ENCODE data around the gene PYGM.

Gene PYGM

DNA sequence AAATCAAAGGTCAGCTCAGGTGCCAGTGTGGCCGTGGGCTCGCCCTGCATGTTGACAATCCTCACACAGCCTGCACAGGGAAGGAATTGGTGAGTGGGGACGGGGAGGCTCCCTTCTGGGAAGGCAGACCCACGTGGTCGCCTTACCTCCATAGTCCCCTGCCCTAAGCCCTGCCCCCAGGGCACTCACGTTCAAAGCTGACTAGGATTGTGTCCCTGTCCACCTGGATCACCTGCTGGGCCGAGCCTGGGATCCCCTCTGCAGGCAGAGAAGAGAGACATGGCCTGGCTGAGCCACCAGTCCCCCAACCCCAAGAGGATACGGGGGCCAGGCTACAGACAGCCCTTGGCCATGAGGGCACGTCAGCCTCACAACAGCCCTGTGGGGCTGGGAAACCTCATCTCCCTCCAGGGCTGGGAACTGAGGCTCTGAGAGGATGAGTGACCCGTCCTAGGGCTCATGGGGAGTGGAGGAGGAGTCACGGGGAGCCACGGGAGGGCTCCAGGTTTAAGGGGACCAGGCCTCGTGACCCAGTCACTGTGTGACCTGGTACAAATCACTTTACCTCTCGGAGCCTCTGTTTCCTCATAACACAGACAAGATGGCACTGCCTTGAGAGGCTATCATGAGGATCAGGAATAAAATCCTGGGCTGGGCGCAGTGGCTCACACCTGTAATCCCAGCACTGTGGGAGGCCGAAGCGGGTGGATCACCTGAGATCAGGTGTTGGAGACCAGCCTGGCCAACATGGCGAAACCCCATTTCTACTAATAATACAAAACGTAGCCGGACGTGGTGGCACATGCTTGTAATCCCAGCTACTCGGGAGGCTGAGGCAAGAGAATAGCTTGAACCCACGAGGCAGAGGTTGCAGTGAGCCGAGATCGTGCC is 30.7 kb upstream of the PYGM start:
- DNase-seq, result no peak

DNA sequence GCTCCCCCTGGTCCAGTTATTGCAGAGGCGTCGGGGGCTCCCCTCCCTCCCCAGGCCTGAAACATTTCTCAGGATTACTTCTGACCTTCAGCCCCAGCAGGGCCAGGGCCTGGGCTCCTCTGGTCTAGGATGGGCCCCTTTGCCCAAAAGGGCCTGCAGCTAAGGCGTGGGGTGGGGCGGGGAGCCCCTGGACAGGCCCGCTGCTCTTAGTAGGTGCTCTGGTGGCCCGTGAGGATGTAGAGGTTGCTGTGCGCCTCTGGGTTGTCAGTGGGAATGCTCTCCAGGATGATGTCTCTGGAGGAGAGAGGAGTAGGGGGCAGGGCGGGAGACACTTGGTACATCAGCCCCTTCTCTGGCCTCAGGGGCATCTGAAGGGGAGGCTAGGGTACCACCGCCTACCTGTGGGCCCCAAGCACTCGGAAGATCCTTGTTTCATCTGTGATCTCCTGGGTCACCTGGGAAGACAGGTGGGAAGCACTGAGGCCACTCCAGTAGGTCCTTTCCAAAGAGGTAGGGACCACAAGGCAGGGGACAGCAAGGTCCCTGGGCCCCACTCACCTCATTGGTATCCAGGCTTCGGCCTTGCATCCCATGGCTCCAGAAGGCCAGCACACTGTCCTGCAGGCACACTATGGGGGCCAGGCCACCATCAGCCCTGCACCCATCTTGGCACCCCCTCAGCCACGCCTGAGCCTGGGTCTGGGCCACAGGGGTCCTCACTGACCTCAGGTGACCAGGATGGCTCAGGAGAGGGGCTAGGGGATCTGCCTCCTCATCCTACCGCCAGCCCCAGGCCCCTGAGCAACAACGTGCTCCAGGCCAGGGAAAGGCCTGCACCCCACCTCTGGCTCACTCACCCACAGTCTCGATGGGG is 29.8 kb upstream of the PYGM start:
- DNase-seq, result no peak

DNA sequence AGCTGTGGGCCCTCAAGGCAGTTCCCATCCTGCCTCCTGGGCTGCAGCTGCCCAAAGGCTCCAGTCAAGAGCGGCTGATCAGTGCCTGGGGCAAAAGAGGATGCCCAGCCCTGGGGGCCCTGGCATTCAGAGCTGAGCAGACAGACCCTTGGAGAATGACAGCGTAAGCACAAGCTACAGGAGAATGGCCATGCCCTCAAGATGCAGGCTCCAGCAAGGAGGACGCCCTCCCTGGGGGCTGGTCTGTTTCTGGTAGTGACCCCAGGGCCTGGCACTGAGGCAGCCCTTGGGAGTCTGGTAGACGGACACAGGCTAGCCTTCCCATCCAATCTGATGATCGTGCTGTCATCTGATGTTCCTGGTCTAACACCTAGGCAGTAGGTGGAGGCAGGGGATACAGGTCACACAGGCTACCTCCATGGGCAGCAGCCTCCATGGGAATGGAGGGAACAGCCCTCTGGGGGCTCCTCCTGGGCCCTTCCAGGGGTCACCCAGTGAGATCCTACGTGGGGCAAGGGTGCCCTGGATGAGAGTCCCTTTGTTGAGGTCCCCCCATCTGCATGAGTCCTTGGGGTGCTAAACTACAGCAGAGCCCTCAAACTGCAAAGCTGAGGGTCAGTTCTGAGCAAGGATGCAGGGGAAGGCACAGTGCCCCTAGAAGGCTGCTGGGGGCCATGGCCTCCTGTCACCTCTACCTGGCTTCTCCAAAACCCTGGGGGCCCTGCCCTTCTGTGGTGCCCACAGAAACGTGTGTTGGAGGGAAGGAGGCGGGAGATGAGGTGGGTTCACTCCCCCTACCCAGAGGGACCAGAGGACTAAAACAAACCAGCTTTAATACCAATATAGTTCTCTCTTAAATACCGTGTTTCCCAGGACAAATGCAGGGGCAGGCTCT is 28.8 kb upstream of the PYGM start:
- DNase-seq, result no peak

DNA sequence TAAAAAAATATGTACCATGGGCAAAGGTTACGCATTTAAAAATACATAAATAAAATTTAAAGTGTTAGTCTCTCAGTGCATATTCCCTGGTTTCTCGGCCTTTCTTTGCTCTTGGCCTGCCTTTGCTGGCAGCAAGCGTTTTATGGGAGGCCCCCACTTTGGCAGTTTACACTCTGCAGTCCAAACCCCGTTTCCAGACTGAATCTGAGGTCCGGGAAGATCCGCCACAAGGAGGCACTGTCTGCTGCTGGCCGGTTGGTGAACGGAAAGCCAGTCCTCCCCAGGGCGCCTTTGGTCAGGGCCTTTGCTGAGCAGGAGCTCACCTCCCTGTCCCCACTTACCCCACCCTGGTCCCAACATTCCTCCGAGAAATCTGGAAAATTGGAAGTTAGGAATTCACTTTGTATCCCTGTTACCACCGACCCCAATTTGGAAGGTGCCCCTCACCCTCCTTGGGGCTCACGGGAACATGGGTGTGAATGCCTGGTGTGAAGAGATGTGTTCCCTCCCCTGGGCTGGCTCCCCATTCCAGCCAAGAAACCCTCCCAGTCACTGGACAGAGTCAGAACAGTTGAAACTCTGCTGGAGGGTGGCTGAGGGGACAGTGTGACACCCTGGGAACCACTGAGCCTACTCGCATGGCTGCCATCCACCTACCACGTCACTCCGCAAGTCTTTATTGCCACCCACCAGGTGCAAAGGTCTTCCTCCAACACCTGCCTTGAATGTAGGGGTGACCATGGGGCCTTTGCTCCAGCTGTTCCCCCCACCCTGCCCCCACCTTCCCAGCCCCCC is 27.9 kb upstream of the PYGM start:
- no peak for DNase-seq

DNA sequence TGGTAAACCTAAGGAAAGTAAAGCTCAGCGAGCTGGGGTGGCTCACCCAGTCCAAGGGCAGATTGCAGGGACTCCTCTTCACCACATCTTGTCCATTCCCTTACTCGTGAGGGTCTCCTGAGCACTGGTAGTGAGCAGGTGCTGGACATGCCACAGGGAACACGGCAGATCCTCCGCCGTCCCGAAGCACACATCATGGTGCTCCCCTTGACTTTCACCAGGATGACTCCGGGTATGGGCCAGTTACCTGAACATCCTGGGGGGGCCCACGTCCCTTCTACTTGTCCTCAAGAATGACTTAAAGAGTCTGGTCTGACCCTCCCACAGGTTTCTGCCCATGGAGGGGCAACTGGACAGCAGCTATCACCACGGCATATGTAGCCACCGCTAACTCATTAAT is 26.5 kb upstream of the PYGM start:
- no peak for DNase-seq

DNA sequence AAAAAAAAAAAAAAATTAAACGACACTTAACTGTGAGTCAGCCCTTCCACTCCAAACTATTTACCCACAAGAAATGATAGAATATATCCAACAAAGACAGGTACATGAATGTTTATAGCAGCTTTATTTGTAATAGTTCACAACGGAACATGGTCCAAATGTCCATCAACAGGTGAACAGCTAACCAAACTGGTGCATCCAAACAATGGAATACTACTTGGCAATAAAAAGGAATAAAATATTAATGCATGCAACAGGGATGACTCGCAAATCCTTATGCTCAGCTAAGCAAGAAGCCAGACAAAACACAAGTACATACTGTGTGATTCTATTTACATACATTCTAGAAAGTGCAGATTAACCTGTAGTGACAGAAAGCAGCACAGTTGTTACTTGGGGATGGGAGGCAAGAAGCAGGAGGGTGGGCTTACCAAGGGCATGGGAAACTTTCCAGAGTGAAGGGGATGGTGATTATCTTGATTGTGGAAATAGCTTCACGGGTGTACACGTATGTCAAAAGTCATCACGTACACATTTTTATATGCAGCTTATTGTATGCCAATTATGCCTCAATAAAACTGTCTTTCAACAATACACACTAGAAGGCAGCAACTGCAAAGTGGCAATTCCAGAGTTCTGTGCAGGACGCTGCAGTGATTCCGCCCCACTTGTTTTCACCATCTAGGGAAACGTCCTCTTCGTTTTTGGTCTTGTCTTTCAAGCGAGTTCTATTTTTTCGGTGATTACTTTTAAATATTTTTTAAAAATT is 25.2 kb upstream of the PYGM start:
- DNase-seq, result no peak

DNA sequence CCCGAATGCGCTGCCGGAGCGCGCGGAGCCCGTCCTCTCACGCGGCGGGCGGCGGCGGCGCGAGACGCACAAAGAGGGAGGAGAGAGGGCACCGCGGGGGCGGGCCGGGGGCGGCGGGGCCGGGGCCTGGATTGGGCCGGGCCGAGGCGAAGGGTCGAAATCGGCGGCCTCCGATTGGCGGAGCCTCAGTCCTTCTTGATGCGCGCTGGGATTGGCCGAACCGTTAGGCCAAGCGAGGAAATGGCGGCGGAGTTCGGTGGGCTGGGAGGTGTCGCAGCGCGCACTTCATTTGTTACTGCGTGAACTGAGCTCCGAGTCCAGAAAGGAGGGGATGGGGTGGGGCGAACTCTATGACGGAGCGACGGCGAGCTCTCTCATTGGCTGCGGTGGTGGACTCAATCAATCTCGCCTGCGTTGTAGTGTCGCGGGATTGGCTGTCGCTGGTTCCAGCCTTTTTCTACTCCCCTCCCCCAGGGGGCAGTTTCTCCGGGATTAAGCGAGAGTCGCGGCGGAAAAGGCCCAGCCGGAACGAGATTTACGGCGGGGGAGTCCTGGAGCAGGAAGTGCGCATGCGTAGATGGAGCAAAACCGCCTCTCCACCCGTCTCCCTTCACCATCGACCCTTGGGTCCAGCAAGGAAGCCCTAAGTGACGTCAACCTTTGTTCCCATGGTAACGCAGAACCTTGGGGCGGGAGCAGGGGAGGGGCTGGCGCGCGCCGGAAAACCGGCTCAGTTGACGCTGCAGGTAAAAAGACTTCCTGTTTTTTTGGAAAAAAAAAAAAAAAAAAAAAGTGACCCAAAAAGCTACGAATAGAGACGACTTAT is 18.9 kb upstream of the PYGM start, which contains the start of gene SF1:
Gene SF1 (minus strand): TSS at position 70 of the 826 bp plus-strand sequence. CDS start 150 bp downstream, outside the sequence.
- peak; percentile 100 for DNase-seq

DNA sequence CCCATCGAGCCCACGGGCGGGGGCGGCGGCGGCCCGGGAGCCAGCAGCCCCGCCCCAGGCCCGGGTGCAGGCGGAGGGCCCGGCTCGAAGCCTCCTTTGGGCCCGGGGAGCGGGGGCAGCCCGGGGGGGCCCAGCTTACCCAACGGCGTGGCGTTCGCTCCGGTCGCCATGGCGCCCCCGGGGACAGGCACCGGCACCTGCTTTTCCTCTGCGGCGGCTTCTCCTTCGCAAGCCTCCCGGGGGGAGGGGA is 18.4 kb upstream of the PYGM start:
- no peak for DNase-seq

DNA sequence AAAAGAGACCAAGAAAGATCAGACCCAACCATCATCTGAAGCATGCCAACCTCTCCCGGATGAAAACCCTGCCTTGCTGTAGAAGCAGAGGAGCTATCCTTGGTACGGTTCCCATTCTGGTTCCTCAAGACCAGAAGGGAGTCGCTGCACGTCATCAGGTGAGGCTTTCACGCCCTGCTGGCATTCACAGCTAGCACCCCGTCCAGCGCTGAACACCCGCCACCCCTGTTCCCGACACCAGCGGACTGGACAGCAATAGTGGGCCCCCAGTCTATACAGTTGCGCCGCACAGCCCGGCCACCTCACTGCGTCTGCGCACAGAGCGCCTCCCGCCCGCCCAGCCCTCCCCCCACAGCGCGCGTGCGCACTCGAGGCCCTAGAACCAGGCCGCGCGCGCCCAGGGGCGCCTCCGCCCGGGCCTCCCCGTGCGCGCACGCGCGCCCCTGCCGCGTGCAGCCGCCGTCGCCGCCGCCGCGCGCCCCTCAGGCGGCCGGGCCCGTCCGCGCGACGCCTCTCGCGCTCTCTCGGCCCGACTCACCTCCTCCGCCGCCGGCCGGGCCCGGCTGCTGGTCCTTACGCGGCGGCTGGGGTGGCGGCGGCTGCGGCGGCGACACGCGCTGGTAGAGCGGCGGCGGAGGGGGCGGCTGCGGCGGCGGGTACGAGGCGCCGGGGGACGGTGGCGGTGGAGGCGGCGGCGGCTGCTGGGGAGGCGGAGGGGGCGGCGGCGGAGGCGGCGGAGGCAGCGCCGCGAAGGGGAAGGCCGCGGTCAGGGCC is 17.9 kb upstream of the PYGM start:
- DNase-seq, result peak; percentile 73

DNA sequence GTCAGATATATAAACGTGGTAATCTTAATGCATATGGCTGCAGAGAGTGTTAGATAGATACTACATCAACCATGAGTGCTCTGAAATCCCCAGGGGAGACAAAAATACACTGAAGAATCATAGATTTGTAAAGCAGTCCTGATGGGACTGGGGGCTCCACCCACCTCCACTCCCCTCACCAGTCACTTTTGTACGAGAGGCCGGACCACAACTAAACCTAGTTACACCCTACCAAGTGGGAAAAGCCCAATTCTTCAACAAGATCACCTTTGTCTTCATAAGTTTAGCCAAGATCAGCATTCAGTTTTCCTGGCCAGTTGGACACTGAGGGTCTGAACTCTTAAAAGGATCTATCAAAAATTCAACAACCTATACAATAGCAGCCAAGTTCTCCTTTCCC is 17.1 kb upstream of the PYGM start:
- DNase-seq, result no peak

DNA sequence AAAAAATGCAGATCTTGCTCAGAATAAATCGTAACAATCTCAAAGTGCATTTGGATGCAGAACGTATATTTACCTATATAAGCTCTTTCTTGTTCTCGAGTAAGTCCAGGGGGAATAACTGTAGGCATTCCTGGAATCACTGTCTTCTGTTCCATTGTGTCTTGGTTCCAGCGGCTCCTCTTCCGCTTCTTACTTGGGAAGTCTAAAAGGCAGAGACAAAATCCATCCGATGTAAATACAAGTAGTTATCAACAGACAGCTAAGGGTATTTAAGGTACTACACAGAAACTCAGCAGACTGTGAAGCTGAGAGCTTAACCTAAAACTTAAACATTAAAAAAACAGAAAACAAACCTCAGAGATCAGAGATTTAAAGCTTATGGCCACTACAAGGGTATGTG is 16.7 kb upstream of the PYGM start:
- DNase-seq, result no peak

DNA sequence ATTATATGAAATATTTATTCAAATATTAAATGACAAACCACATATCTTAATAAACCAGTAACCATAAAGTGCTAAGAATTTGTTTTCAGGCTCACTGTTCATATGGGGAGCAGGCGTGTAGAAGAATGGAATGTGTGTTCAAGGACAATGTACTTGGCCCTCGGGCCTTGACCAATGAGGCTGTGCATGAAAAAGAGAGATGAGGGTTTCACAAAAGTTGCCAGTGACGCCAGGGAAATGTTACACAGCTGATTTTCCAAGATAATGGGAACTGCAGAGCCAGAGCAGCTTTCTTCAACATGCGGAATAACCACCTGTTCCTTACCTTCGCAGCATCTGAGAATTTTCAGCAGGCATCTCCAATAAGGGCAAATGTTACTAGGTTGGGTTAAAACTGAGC is 14.4 kb upstream of the PYGM start:
- no peak for DNase-seq

DNA sequence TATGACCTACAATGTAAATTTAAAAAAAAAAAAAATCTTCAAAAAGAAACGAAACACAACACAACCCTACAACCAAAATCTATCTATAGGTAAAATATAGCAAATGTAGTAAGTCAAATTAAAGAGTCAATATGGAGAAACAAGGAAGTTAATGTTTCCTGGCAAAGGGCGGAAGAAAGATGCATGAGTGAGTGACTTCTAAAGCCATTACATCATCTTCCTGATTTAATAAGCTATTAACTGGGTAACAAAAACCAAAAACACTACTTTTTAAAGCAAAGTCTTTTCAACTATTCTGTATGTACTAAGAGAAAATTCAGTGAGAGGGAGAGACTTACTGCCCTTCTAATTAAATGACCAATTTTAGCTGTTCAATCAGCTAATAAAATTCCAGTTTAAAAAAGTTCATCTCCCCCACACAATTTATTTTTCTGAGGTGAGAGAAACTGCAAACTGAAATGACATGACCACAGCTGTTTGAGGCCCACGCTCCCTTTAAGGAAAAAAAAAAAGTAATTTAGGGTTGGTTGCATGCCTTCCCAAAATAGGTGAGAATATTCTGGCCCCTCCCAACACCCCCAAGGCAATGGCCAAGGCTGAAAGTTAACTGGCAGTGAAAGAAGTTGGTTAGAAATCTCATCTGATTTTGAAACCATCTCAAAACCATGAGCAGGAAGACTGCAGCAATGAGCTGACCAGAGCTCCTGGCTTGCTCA is 12.7 kb upstream of the PYGM start:
- no peak for DNase-seq

DNA sequence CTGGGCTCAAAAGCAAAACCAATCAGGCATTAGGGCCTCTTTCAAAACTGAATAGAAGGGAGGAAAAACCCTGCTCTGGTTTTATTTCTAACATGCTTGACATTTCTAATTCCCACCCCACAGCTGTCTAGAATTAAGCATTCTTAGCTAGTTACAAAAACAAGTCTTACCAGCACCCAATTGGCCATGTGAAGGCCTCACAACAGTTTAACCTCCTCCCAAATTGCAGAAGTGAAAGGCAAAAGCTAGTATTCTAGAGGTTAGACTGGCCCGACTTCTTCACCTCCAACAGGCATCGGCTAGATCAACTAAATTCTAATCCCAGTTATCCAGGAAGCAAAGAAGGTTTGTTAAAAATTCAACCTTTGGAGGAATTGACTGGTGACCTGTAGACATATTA is 12.1 kb upstream of the PYGM start:
- DNase-seq, result no peak

DNA sequence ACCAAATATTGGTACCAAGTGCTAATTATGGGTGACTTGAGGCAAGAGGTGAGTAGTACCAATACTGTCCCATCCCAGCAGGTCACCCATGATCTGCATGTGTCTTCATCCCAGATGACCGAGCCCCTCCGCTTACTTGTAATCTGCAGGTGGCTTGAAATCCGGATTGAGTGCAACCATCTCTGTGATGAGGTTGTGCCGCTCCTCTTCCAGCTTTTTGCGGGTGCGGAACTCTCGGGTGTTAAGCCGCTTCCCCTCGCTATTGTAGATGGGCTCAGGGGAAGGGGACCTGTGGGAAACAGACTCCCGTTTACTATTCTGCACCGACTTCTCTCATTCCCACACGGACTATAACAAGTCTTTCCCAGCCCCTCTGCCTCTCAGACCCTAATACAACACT is 10.3 kb upstream of the PYGM start:
- no peak for DNase-seq

DNA sequence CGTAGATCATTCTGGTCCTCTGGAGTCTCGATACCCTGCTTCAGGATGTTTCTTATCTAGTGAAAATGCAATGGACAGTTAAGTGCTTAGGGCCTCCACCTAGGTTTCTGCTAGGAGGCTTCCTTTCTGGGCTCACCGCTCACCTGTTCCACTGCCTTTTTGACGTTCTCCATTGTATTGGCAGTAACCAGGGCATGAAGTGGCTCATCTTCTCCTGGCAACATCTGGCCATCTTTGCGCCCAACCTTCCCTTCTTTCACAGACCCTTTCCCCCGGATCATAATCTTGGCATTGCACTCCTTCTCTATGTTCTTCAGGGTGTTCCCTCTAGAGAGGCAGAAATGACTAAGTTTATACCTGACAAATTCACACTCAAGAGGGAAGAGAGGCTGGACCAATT is 9.5 kb upstream of the PYGM start:
- no peak for DNase-seq

DNA sequence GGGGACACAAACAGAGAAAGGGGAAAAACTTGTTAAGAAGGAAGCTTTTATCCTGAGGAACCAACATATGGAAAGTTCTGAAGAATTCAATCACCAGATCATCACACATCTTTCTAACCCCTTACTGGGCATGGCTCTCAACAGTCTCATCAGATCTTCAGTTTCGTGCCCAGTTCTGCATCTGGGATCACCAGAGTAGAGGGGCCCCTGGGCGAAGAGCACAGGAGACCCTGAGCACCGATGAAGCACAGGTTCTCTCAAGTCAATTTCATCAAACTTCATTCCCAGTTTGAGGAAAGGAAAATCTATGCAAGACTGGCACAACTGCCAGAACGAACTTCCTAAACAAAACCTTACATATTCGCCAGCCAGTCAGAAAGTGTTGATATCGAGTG is 8.5 kb upstream of the PYGM start:
- DNase-seq, result no peak

DNA sequence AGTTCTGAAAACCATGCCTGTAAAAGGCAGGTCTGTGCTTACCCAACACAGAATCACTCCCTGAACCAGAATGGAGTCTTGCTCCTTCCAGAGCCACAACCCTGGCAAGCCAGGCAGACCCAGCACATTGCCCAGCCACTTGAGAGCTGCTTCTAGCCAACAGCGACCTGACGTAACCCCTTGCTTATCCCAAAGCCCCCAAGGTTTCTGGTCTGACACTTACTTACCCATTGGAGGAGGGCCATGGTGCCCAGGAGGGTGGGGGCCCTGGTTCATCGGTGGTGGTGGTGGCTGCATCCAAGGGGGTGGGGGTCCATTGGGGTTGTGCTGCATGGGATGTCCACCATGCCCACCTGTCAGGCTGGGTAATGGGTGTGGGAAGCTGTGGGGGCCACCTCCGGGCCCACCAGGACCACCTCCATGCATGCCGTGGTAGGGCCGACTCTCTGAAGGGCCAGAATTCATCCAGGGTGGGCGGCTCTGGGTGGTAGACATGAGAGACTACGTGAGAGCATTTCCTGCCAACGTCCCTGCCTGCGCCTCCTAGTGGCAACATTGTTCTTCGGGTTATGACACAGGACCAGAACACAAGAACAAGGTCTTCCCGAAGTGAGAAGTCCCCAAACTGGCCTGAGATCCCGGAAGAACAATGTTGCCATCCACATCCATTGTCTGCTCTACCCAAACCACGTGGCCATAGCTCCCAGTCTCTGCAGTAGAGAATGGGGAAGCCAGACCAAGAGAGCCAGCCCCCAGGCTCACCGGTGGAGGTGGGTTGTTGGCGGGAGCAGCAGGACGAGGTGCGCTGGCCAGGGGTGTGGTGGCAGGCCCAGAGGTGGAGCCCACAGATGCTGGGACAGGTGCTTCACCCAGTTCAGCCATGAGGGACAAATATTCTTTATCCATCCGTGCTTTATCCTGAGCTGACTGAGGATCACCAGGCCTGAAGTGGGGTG is 7.8 kb upstream of the PYGM start:
- no peak for DNase-seq
